ENCODE measurements around the gene C17orf100. TPM values are rescaled to one million over a fixed set of nuclear protein-coding genes. Genes with fewer than 3 reads are reported as not detected.

The C17orf100 gene
- total and polyA plus RNA-seq, 2 of the 13 experiments (the other 11 are each of a cell fraction or from before 2014, with no cell fraction given) = 3.6 to 8.7 TPM

GRCh38 chr17:6683081-6683684 lies 31.6 kb downstream of the C17orf100 start (continued):
- no peak for TF ChIP-seq ZHX2 (IDR thresholded peaks at IDR 0.05; ENCODE audit: low read depth)
- no peak for TF ChIP-seq ZHX2 (CRISPR knock-in tag; IDR thresholded peaks at IDR 0.05; ENCODE audit: borderline replicate concordance)
- no peak for TF ChIP-seq SIN3B (IDR thresholded peaks at IDR 0.05; ENCODE audit: low read length)
- peak; percentile 68 for TF ChIP-seq KDM6A (CRISPR knock-in tag; IDR thresholded peaks at IDR 0.05; ENCODE audit: low read depth)
- peak; percentile 64; the same call in 1 of the 2 replicates for TF ChIP-seq FOXJ3 (CRISPR knock-in tag; IDR thresholded peaks at IDR 0.05; ENCODE audit: borderline replicate concordance)
- TF ChIP-seq CREM (IDR thresholded peaks at IDR 0.05) = no peak; the same call in 1 of the 2 replicates
- TF ChIP-seq CREM (CRISPR knock-in tag; IDR thresholded peaks at IDR 0.05) = no peak
- peak; percentile 65; the same call in 1 of the 2 replicates for TF ChIP-seq HOXA5 (CRISPR knock-in tag; IDR thresholded peaks at IDR 0.05)
- TF ChIP-seq WIZ (CRISPR knock-in tag; IDR thresholded peaks at IDR 0.05) = no peak
- 0 out of 2 replicates have a peak, but pooled peaks have one; percentile 51 for TF ChIP-seq TIGD3 (CRISPR knock-in tag; IDR thresholded peaks at IDR 0.05; ENCODE audit: borderline replicate concordance)
- no peak for TF ChIP-seq STAT5B (CRISPR knock-in tag; IDR thresholded peaks at IDR 0.05)
- no peak for TF ChIP-seq PRDM10 (CRISPR knock-in tag; IDR thresholded peaks at IDR 0.05; ENCODE audit: low read depth)
- TF ChIP-seq ZNF605 (CRISPR knock-in tag; IDR thresholded peaks at IDR 0.05) = 0 out of 2 replicates have a peak, but pooled peaks have one; percentile 40
- TF ChIP-seq ZNF687 (CRISPR knock-in tag; IDR thresholded peaks at IDR 0.05) = no peak
